NCI-H1092 (cell line): ENCODE results near the gene ADGRD2.

Experiments used
- DNase-seq: peaks from one replicate; lab custom pipeline; 2025; lab: John Stamatoyannopoulos, UW

The ADGRD2 gene

DNA sequence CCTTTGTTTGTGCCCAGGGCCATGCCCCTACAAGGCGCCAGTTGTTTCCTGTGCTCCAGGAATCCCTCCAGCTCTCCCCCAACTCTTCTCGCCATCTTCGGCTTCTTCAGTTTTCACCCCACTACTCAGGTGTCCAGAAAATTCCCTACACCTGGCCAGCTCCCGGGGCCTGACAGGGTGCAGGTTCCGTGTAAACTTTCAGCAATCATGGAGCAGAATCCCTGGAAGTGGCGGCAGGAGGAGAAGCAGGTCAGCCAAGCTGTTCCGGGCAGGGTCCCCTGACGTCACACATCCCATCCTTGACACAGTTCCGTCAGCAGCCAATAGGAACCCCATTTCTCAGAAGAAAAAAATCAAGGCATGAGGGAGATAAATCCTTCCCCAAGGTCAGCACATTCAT is 12.2 kb upstream of the ADGRD2 start:
- no peak for DNase-seq

DNA sequence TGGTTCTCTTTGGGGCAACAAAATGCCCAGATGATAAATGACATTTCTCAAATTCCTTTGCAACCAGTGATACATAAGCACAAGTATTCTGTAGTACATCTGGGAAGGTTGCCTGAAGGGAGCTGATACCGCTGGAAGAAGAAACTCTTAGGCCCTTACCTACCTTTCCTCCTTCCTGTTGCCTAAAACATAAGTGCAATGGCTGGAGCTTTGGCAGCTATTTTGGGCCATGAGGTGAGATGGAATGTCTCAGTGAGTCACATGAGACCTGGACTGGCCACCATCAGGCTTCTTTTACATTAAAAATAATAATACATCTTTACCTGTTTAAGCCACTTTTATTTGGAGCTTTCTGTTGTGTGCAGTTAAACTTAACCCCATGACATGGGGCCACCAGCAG is 11.2 kb upstream of the ADGRD2 start:
- DNase-seq, result no peak

DNA sequence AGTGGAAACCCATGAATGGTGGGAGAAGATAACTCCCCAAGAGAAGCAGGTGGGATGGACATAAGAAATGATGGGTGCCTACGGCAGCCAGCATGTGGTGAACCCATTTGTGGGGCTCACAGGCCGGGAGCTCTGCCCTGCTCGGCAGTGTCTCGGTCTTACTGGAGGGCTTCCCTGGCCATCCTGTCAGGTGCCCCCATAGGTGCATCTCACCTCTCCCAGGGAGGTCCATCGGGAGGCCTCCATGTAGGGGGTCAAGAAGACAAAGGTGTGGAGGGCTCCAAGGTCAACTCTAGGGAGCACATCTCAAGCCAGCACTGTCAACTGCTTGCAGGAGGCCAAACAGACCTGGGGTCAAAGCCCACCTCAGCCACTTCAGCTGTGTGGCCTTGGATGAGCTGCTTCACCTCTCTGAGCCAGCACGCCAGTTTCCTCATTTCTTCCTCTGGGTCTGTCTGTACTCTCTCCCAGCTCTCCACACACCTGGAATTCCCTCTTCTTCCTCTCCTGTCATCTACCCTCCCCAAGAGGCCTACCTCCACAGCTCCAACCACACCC is 10.5 kb upstream of the ADGRD2 start:
- no peak for DNase-seq

DNA sequence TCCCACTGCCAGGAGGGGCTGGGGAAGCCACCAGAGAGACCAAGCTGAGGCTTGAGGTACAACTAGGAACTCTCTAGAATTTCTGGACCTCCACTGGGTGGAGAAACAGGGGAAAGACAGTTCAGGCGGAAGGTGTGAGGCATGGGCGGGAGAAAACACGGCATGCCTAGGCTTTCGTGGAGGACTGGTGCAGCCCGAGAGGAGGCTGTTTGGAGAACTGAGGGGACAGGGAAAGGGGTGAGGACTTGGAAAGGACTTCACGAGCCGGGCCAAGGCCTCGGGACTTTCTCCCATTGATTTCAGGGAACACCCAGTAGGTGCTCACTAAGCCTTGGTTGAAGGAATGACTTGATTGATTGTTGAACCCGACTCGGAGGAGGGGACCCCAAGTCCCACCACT is 9.5 kb upstream of the ADGRD2 start:
- no peak for DNase-seq

DNA sequence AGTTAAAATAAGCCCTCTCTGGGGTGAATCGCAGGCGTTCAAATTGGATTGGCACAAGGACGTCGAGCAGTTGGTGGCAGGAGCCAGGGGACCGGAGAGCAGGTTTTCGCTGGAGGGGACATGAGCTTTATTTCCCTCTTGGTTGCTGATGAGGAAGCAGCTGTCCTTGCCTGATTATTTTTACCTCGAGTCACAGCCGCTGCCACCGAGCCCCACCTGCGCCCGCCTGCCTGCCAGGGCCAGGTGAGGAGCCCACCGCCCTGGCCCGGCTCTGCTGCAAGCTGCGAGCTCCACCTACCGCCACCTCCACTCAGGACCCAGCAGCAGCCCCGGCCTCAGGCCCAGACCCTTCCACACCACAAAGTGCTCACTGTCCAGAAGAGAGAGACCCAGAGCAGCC is 9.0 kb upstream of the ADGRD2 start:
- no peak for DNase-seq

DNA sequence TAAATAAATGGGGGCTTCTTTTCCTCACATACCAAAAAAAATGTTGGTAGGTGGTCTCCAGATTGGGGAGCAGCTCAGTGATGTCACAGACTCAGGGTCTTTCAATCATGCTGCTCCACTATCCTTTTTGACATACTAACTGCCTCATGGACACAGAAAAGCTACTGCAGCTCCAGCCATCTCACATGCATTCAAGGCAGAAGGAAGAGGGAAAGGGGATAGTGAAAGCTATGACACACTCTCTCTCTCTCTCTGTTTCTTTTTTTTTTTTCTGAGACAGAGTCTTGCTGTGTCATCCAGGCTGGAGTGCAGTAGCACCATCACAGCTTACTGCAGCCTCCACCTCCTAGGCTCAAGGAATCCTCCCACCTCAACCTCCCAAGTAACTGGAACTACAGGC is 7.9 kb upstream of the ADGRD2 start:
- no peak for DNase-seq

DNA sequence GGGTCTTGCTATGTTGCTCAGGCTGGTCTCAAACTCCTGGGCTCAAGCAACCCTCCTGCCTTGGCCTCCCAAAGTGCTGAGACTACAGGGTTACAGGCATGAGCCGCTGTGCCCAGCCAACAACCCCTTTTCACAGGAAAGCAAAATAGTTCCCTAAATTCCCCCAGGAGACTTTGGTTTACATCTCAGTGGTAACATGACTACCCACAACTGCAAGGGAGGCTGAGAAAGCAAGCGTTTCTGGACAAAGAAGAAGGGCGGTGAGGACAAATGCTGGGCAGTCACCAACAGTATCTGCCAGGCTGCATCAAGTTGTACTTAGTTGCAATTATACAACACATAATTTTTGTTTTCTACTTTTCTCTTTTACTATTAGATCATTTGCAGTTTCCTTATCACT is 7.4 kb upstream of the ADGRD2 start:
- DNase-seq, result no peak

DNA sequence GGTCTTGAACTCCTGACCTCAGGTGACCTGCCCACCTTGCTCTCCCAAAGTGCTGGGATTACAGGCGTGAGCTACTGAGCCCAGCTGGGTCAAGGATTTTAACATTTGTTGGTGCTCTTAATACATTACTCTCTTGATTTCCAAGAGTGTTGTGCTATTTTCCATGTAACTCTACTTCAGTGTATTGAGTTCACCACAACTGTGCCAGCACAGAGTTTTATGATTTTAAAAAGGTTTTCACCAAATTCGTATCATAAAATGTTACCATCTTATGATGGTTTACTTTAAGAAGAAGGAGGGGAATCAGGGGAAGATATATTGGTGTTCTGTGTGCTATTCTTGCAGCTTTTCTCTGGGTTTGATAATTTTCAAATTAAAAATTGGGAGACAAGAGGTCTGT is 6.6 kb upstream of the ADGRD2 start:
- DNase-seq, result no peak

DNA sequence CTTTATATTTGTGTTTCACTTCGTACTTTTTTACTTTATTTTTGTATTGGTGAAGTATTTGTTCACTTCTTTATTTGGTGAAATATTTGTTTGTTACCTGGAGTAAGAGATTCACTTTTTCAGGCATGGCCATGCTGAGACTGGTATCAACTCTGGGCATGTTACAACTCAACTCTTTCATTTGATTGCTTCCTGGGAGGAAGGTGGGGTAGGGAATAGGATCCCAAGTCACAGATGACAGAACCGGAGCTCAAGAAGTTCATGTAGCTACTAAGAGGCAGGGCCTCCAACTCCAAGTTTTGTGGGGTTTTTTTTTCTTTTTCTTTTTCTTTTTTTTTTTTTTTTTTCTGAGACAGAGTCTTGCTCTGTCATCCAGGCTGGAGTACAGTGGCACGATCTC is 6.1 kb upstream of the ADGRD2 start:
- no peak for DNase-seq

DNA sequence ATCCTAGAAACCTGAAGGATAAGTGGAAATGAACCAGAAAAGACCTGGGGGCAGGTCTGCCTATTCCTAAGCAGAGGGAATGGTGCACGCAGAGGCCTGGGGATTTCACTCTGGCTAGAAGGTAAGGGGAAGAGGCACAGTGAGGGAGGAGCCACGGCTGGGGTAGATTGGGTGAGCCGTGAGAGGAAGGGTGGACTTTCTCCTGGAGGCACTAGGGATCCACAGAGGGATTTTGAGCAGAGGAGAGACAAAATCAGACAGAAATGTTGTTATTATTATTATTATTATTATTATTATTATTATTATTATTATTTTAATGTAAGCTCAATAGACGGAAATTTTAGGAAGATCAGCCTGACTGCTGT is 3.0 kb upstream of the ADGRD2 start:
- no peak for DNase-seq

DNA sequence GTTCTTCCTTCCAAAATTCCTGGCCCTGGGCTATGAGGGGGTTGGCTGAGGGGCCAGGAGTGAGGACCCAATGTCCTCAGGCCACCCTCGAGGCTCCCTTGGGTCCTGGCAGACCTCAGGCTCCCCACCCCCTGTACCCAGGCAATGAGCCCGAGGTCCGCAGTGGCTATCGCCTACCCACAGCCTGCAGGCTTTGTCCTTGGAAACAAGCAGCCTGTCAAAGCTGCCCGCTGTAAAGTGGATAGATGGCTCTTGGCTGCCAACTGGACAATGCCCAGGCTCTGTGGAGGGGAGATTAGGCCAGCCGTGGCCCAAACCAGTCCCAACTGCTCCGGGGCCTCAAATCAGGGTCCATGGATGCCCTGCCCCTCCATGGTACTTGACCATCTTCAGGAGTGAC is 2.2 kb upstream of the ADGRD2 start:
- no peak for DNase-seq

DNA sequence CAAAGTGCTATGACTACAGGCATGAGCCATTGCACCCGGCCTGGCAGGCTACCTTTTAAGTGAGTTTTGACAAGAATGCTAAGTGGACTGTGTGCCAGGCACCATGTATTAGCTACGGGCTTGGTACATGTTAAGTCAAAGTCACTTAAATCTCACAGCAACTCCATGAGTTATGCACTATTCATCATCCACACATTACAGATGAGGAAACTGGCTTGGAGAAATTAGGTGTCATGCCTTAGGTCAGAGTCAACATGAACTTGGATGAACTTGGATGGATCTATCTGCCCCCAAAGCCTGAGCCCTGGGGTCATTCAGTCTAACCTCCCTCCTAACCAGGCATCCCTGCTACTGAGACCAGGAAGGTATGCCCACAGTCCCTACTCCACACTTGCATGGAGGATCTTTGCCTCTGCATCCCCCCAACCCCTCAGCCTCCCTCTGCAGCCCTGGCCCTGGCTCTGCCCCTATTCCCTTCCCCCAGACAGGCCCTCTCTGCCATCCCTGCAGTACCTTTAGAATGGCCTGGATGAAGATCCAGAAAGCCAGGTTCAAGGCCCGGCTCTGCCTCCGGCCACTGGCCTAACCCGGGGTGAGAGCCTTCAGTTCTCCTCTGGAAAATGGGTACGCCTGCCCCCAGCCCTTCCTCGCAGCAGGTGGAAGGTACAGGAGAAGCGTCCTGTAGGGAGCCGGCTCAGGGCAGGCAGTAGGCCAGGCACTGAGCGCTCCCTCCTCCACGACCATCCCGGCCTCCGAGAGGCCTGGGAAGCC is 685 bp upstream of the ADGRD2 start:
- DNase-seq, result no peak

DNA sequence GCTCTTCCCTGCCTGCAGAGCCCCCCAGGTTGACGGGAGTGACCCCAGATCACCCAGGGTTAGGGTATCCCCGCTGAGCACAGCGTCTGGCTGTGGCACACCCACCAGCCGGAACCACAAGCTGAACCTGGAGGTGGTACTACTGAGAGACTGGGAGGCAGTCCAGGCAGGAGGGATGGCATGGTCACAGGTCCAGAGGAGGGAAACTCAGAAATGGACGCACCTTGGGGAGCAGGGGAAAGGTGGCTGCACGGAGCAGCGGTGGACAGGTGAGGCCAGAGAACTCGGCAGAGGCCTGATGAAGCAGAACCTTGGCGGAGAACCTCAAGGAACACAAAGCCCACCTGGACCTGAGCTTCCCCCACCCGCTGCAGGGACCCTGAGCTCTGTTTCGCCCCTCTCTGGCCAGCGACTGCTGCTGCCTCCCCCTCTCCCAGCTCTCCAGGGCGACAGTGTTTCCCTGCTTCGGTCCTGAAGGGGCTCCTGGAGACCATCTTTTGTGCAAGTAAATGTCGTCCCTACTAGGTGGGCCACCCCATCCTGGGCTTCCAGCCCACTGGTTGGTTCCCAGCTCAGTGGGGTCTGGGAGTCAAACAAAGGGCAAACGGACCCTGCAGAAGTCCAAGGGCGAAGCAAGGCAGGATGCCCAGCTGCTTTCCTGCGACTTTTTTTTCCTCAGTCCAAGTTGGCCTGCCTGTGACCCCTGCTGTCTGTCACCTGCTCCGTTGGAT is 845 bp downstream of the ADGRD2 start:
- DNase-seq, result no peak

DNA sequence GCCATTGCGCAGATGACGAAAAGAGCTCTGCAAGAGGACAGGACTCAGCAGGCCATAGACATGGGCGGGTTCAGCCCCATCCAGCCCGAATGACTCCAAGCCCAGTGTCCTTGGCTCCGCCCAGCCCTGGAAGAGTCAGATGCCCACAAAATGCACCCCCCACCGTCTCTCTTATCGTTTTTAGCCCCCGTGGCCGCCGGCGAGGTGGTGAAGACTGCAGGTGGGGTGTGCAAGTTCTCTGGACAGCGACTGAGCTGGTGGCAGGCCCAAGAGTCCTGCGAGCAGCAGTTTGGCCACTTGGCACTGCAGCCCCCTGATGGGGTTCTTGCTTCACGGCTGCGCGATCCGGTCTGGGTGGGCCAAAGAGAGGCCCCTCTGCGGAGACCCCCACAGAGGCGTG is 2.1 kb downstream of the ADGRD2 start:
- DNase-seq, result no peak

DNA sequence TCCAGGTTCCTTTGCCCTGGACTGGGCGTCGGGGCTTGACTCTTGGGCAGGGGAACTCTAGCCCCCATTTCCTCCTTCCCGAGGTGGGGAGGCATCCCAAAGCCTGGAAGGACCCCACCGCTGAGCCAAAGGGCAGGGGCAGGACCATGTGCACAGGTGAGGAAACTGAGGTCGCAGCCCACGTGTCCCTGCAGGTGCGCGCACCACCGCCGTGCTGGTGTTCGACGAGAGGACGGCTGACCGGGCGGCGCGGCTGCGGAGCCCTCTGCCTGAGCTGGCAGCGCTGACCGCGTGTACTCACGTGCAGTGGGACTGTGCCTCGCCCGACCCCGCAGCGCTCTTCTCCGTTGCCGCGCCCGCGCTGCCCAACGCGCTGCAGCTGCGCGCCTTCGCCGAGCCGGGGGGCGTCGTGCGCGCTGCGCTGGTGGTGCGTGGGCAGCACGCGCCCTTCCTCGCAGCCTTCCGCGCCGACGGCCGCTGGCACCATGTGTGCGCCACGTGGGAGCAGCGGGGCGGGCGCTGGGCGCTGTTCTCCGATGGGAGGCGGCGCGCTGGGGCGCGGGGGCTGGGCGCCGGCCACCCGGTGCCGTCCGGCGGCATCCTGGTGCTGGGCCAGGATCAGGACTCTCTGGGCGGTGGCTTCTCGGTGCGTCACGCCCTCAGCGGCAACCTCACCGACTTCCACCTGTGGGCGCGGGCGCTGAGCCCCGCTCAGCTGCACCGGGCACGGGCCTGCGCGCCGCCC is 2.8 kb downstream of the ADGRD2 start:
- no peak for DNase-seq

DNA sequence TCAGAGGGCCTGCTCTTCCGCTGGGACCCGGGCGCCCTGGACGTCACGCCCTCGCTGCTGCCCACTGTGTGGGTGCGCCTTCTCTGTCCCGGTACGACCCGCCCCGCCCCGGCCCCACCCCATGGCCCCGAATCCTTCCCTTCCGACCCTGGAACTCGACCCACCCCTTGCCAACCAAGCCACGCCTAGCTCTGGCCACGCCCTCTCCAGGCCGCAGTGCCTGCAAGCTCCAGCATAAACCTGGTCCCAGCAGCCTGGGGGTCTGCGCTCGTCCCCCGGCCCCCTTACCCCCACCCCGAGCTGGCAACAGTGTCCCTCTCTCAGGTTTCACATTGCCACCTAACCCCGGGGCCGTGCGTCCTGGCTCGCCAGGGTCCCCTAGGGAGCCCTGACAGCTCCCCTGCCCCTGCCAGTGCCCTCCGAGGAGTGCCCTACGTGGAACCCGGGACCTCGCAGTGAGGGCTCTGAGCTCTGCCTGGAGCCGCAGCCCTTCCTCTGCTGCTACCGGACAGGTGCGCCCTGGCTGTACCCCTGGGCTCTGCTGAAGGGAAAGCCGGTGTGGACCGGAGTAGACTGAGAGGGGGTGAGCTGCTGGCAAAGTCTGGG is 3.4 kb downstream of the ADGRD2 start:
- DNase-seq, result no peak

DNA sequence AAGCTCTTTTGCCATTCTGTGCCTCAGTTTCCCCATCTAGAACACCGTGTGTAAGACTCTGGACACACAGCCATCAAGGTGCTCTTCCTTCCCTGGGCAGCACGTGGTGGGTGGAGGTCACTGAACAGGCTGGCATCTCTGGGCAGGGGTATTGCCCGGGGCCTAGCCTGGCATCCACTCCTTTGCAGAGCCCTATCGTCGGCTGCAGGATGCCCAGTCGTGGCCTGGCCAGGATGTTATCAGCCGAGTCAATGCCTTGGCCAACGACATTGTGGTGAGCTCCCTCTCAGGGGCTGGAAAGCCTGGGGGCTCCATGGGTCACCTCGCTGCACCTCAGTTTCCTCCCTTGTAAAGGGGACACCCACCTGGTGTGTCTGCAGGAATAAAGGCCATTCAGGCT is 4.0 kb downstream of the ADGRD2 start:
- DNase-seq, result no peak

DNA sequence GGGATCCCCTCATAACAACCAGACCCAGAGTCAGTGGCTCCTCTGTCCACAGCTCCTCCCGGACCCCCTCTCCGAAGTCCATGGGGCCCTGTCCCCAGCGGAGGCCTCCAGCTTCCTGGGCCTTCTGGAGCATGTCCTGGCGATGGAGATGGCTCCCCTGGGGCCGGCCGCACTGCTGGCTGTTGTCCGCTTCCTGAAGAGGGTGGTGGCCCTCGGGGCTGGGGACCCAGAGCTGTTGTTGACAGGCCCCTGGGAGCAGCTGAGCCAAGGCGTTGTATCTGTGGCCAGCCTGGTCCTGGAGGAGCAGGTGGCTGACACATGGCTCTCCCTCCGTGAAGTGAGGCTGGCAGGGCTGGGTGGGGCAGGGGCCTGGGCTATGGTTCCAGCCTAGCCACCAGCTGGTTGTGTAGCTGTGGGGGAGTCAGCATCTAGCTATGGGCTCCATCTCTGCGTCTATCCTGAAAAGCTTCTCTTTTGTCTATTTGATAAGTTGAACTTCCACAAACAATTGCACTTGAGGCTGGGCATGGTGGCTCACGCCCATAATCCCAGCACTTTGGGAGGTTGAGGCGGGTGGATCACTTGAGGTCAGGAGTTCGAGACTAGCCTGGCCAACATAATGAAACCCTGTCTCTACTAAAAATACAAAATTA is 4.7 kb downstream of the ADGRD2 start:
- no peak for DNase-seq

DNA sequence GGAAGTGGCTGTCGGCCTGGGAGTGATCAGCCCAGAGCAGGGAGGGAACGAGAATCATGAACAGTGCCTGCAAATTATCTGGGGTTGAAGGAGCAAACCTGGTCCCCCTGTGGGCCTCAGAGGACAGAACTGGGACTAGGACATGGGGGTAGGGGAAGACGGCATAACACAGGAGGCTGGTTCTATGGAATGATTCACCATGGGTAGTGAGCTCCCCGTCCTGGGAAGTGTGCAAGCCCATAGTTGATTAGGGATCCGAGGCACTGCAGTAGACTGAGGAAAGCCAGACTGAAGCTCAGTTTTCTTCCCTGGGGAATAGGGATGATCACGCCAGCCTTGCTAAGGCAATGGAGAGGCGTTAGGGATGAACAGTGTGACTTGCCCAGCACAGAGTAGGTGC is 5.6 kb downstream of the ADGRD2 start:
- DNase-seq, result no peak

DNA sequence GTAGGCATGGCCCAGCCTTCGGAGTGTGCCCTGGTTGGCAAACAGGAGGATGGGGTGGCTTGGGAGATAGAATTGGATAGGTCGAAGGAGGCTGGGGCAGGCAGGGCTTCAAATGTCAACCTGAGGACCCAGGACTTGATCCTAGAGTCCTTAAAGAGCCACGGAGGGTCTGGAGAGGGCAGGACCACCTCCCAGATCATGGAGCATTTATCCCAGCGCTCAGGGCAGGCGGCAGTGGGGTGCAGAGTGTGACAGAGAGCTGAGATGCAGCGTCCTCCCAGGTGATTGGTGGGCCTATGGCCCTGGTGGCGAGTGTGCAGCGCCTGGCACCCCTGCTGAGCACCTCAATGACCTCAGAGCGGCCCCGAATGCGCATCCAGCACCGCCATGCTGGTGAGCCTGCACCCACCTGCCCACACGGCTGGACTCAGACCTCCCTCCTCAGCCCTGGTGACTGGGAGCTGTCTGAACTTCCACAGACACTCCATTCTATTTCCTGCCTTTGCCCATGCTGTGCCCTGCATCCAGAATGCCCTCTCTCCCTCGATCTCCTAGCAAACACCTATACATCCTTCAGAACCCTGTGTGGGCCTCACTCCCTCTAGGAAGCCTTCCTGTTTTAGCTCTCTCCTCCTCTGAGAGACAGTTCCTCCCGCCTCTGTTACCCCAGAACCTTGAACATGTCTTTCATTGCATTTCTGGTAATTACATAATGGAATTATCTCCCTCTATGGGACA is 6.3 kb downstream of the ADGRD2 start:
- DNase-seq, result no peak
